Neural crest cell (in vitro differentiated cells): ENCODE data around the gene MYH15. TPM values are rescaled to one million over a fixed set of nuclear protein-coding genes. Genes with fewer than 3 reads are reported as not detected.

Experiments used
- DNase-seq: peaks from one replicate; pipeline ENCODE4 v3.0.0; 2021; ENCODE audit warnings: low read depth, mixed read lengths, low spot score
- H3K27ac Mint-ChIP-seq: one replicate; pipeline ENCODE4 v1.8.0; 2021; ENCODE audit warnings: mild to moderate bottlenecking, mixed read lengths; ENCODE audit not compliant: unreplicated experiment
- H3K27me3 Mint-ChIP-seq: 2 replicates; pipeline ENCODE4 v1.8.0; 2021; ENCODE audit warnings: low read depth, mild to moderate bottlenecking, mixed read lengths
- H3K36me3 Mint-ChIP-seq: 2 replicates; pipeline ENCODE4 v1.8.0; 2021; ENCODE audit warnings: low read depth, mild to moderate bottlenecking, mixed read lengths
- H3K4me1 Mint-ChIP-seq: 2 replicates; pipeline ENCODE4 v1.8.0; 2021; ENCODE audit warnings: mixed read lengths
- H3K4me3 Mint-ChIP-seq: one replicate; pipeline ENCODE4 v1.8.0; 2021; ENCODE audit warnings: mild to moderate bottlenecking, mixed read lengths
- H3K9me3 Mint-ChIP-seq: 2 replicates; pipeline ENCODE4 v1.8.0; 2021; ENCODE audit warnings: mixed read lengths
- total RNA-seq: library from RNA; stranded (reverse); gene quantifications from 2 replicates; pipeline ENCODE4 v1.2.1, GENCODE V29; 2021
- TF ChIP-seq, protein P1 (sequence below): fragments of 200-600 bp; sonication (generic); conservative IDR thresholded peaks from 2 replicates; pipeline ENCODE4 v1.5.0; 2021; ENCODE audit warnings: antibody characterized with exemption, mild to moderate bottlenecking

Gene MYH15
- total RNA-seq, 1 donor from 2014 or later, result 0.16 TPM

- Mint-ChIP-seq H3K4me3 (no peak overlapping the region), H3K36me3 (no peaks in the 10 kb centered on the region), H3K27me3 (no peaks in the 10 kb centered on the region), H3K4me1 (no peaks in the 10 kb centered on the region), H3K27ac (no peak overlapping the region), H3K9me3 (no peaks in the 10 kb centered on the region)
- DNase-seq, result no peak
- TF ChIP-seq, protein P1, sequence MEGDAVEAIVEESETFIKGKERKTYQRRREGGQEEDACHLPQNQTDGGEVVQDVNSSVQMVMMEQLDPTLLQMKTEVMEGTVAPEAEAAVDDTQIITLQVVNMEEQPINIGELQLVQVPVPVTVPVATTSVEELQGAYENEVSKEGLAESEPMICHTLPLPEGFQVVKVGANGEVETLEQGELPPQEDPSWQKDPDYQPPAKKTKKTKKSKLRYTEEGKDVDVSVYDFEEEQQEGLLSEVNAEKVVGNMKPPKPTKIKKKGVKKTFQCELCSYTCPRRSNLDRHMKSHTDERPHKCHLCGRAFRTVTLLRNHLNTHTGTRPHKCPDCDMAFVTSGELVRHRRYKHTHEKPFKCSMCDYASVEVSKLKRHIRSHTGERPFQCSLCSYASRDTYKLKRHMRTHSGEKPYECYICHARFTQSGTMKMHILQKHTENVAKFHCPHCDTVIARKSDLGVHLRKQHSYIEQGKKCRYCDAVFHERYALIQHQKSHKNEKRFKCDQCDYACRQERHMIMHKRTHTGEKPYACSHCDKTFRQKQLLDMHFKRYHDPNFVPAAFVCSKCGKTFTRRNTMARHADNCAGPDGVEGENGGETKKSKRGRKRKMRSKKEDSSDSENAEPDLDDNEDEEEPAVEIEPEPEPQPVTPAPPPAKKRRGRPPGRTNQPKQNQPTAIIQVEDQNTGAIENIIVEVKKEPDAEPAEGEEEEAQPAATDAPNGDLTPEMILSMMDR, result no peak
Measured at GRCh38 chr3:108524537-108524936, 14.1 kb upstream of the MYH15 start.

- Mint-ChIP-seq H3K9me3 (no peaks in the 10 kb centered on the region), H3K36me3 (no peaks in the 10 kb centered on the region), H3K4me3 (no peak overlapping the region), H3K27ac (no peak overlapping the region), H3K27me3 (no peaks in the 10 kb centered on the region), H3K4me1 (no peaks in the 10 kb centered on the region)
- TF ChIP-seq, protein P1, result no peak
- no peak for DNase-seq
Measured at GRCh38 chr3:108518895-108519294, 8.5 kb upstream of the MYH15 start.

DNA sequence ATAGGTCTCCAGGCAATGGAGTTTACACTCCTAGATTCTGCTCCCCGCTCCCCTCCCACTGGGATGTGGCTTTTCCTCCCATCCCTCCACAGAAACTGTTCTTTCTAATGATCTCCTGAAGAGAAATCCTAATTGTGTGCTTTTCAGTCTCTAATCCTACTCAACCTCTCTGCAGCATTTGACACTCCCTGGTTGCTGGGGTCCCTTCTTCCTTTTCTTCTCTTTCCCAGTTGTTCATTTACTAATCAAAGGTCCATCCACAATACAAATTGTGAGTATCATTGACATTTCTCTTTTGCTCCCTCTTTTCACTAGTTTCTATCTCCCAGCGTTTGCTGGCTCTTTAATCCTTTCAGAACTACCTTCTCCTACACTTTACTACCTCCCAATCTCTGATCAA, 6.5 kb upstream of the MYH15 start:
- no peaks in the 10 kb centered on the region for H3K27me3 Mint-ChIP-seq
- no peaks in the 10 kb centered on the region for H3K36me3 Mint-ChIP-seq
- DNase-seq, result no peak
- no peaks in the 10 kb centered on the region for H3K4me1 Mint-ChIP-seq
- H3K9me3 Mint-ChIP-seq, result no peaks in the 10 kb centered on the region
- H3K27ac Mint-ChIP-seq, result no peak overlapping the region
- TF ChIP-seq, protein P1, result no peak
- H3K4me3 Mint-ChIP-seq, result no peak overlapping the region

- Mint-ChIP-seq H3K4me3 (no peak overlapping the region), H3K4me1 (no peaks in the 10 kb centered on the region), H3K36me3 (no peaks in the 10 kb centered on the region), H3K27ac (no peak overlapping the region), H3K27me3 (no peaks in the 10 kb centered on the region), H3K9me3 (no peaks in the 10 kb centered on the region)
- TF ChIP-seq, protein P1, result no peak
- DNase-seq, result no peak
Measured at GRCh38 chr3:108513961-108514360, 3.6 kb upstream of the MYH15 start.

- DNase-seq, result no peak
- no peak overlapping the region for H3K4me3 Mint-ChIP-seq
- no peaks in the 10 kb centered on the region for H3K4me1 Mint-ChIP-seq
- TF ChIP-seq, protein P1, result no peak
- no peaks in the 10 kb centered on the region for H3K9me3 Mint-ChIP-seq
- H3K27ac Mint-ChIP-seq, result no peak overlapping the region
- no peaks in the 10 kb centered on the region for H3K36me3 Mint-ChIP-seq
- no peaks in the 10 kb centered on the region for H3K27me3 Mint-ChIP-seq
Measured at GRCh38 chr3:108512671-108513070, 2.3 kb upstream of the MYH15 start.

DNA sequence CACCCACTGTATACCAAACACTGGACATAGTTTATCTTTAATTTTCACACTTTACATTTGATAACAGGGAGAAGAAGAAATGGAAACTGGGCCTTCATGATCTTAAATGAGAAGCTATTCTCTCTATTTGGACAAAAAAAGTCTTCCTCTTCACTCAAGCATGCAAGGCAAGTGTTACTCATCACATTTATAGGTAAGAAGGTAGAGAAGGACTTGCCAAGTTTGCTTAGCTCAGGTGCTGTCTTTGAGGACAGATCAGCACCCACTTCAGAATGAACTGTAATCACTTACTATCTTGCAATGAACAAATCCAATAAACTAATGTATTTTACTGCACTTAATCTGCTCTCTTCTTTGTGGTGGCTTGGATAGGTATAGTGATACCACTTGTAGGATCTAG, 1.1 kb upstream of the MYH15 start:
- no peak overlapping the region for H3K4me3 Mint-ChIP-seq
- TF ChIP-seq, protein P1, result no peak
- H3K36me3 Mint-ChIP-seq, result no peaks in the 10 kb centered on the region
- no peak overlapping the region for H3K27ac Mint-ChIP-seq
- no peaks in the 10 kb centered on the region for H3K27me3 Mint-ChIP-seq
- H3K4me1 Mint-ChIP-seq, result no peaks in the 10 kb centered on the region
- DNase-seq, result no peak
- no peaks in the 10 kb centered on the region for H3K9me3 Mint-ChIP-seq
